AG09309 (cell line): ENCODE measurements around the gene EZH2.

ENCODE experiments used
- DNase-seq: peaks from one replicate; pipeline ENCODE4 v3.0.0-alpha.2; 2010; ENCODE audit warnings: low read depth
- H3K4me3 ChIP-seq: 2 replicates; pipeline ENCODE4 v1.5.1; 2011; ENCODE audit warnings: mild to moderate bottlenecking, low read depth, low read length, moderate library complexity; ENCODE audit not compliant: control insufficient read depth
- TF ChIP-seq, protein P1 (sequence below): IDR thresholded peaks from 2 replicates; pipeline ENCODE4 v1.5.1; 2011; ENCODE audit warnings: mild to moderate bottlenecking, low read depth, low read length, inconsistent platforms; ENCODE audit not compliant: insufficient read depth, control insufficient read depth; ENCODE audit errors: missing control alignments

The EZH2 gene

DNA sequence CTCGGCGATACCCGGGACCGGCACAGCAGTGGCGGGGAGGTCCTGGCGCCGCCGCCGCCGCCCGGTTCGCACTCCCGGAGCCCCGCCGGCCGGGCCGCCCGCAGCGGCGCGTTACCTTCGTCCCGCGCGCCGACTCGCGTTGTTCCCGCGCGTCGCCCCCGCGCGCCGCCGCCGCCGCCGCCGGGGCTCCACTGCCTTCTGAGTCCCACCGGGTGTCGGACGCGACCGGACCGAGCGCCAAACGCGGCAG is at the start of gene EZH2:
EZH2 (minus strand) TSS at position 243 of the 250 bp plus-strand sequence. CDS start 36,993 bp downstream, outside the sequence.
- TF ChIP-seq, protein P1, sequence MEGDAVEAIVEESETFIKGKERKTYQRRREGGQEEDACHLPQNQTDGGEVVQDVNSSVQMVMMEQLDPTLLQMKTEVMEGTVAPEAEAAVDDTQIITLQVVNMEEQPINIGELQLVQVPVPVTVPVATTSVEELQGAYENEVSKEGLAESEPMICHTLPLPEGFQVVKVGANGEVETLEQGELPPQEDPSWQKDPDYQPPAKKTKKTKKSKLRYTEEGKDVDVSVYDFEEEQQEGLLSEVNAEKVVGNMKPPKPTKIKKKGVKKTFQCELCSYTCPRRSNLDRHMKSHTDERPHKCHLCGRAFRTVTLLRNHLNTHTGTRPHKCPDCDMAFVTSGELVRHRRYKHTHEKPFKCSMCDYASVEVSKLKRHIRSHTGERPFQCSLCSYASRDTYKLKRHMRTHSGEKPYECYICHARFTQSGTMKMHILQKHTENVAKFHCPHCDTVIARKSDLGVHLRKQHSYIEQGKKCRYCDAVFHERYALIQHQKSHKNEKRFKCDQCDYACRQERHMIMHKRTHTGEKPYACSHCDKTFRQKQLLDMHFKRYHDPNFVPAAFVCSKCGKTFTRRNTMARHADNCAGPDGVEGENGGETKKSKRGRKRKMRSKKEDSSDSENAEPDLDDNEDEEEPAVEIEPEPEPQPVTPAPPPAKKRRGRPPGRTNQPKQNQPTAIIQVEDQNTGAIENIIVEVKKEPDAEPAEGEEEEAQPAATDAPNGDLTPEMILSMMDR, result no peak
- no peak for DNase-seq
- peak within 1 kb of the TSS; percentile 68 for H3K4me3 ChIP-seq

DNA sequence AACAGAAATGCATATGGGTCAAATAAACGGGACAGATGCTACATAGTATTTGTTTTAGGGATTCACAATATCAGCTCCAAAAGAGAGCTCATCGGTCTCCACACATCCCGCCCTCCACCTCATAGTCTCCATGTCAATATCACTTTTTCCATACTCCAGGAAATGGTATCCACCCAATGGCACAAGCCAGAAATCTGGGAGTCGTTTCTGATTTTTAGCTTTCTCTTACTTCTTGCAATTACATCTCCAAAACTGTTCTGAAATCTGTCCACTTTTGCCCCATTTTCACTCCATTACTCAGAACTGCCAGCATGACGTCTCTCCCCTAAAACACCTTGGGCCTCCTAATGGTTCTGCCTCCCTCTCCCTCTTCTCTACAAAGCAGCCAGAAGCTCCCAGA is 47.4 kb upstream of the EZH2 start:
- no peak overlapping the region for H3K4me3 ChIP-seq
- DNase-seq, result no peak
- TF ChIP-seq, protein P1, result no peak

DNA sequence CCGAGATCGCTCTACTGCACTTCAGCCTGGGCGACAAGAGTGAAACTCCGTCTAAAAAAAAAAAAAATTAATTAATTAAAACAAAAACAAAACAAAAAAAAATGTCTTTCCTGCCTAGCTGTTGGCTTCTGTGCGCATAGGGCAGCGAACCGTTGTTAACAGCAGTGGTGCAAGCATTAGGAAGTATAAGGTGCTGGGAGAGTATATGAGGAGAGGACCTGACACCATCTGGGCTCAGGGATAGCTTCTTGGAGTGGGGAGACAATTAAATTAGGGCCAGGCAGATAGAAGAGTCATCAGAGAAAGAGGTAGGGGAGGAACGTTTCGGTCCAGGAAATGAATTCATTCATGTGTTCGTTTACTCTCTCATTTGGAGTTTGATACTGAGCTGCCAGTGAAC is 46.2 kb upstream of the EZH2 start:
- H3K4me3 ChIP-seq, result no peak overlapping the region
- TF ChIP-seq, protein P1, result no peak
- DNase-seq, result no peak

DNA sequence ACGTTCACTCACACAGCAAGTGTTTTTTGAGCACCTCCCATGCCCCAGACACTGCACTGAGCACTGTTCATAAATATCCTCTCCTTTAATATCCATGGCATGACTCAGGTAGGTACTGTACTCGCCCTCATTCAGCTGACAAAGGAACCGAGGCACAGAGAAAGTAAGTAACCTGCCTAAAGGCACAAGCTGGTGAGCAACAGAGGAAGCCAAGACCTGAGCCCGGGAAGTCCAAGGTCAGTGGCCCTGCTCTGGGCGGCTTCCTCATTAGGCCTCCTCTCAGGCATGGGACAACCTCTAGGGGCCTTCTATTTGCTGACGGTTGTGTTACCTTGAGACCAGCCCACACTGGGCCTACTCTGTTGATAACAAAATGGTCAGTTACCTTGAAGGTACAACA is 45.1 kb upstream of the EZH2 start:
- no peak for DNase-seq
- TF ChIP-seq, protein P1, result no peak
- H3K4me3 ChIP-seq, result no peak overlapping the region

DNA sequence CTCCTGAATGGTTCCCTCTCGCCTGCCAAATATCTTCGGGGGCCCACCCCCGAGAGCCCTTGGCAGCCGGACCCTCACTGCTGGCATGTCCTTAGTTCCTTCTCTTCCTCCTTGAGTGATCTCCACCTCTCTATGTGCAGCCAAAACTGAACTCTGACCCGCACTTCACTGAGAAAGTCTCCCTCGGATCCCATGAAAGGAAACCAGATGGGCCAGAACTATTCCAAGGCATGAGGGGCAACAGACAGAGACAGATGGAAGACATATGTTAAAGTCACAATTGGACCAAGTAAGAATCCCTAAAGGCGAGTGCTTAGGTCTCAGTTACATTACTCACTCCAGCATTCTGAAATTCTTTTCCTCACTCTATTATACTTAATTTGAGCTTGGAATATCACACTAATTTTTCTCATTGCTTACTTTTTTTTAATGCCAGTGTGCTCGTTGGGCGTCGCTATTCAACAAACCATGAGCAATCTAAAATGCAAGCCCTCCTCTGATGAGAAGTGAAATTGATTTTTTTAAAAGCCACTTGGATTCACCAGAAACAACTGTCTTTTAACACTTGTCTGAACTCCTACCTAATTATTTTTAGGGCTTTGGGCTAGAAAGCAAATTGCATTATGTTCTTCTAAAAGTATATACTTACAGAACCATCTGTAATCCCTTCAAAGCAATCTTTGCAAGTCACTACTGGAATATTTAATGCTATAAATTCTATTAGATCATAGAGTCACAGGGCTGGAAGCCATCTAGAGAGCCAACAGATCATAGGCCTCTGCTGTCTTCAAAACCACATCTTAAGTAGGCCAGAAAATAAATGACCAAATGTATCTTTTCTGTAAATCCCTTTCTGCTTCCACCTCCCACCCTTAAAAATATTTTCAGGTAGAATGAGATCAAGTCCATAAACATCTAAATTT is 43.3 kb upstream of the EZH2 start:
- TF ChIP-seq, protein P1, result no peak
- DNase-seq, result no peak
- no peak overlapping the region for H3K4me3 ChIP-seq

- DNase-seq, result no peak
- no peak overlapping the region for H3K4me3 ChIP-seq
- TF ChIP-seq, protein P1, result no peak
Observed at GRCh38 chr7:148925836-148926235, 41.7 kb upstream of the EZH2 start.
